ENCODE data around the gene PPP1R14D. TPM values are rescaled to one million over a fixed set of nuclear protein-coding genes. Genes with fewer than 3 reads are reported as not detected.

Gene PPP1R14D
- total RNA-seq, 4 donors from 2014 or later: 0.68 TPM; not detected in 3

- WGBS, 2 donors: 11 to 63% methylated on average over 8 to 18 of the region's 34 CpGs
Measured at GRCh38 chr15:40843261-40843884, 14.9 kb upstream of the PPP1R14D start.

GRCh38 chr15:40841741-40842140 lies 13.2 kb upstream of the PPP1R14D start:
- Histone ChIP-seq H3K4me3 (no peak overlapping the region), H3K36me3 (peaks cover 0 to 19% (median 0%) of the 10 kb centered on the region in 3 donors), H3K27ac (peak overlapping the region in 2 of 4 donors; percentile 91 to 97), H3K27me3 (peaks cover 0 to 34% (median 0%) of the 10 kb centered on the region in 4 donors), H3K4me1 (peaks cover 10 to 52% (median 22%) of the 10 kb centered on the region in 3 donors), H3K9me3 (no peaks in the 10 kb centered on the region)
- DNase-seq: no peak
- WGBS, 2 donors: 73 to 83% methylated on average over 2 of the region's 2 CpGs
- TF ChIP-seq POLR2A (IDR thresholded peaks at IDR 0.05) (no peak), CTCF (IDR thresholded peaks at IDR 0.05) (no peak)
- intact Hi-C loops (cut with DNase I): no loop called here

More at GRCh38 chr15:40843261-40843884, 14.9 kb upstream of the PPP1R14D start:
- Histone ChIP-seq H3K36me3 (peaks cover 0 to 18% (median 0%) of the 10 kb centered on the region in 3 donors), H3K27ac (peak overlapping the region; percentile 91 to 97 (median 94)), H3K9me3 (no peaks in the 10 kb centered on the region), H3K4me1 (peaks cover 16 to 68% (median 33%) of the 10 kb centered on the region in 3 donors), H3K4me3 (peak overlapping the region; percentile 59 to 80 (median 72)), H3K27me3 (peaks cover 0 to 34% (median 0%) of the 10 kb centered on the region in 4 donors)
- no peak for DNase-seq
- TF ChIP-seq CTCF (IDR thresholded peaks at IDR 0.05): no peak
- no peak for TF ChIP-seq POLR2A (IDR thresholded peaks at IDR 0.05)
- intact Hi-C loops (cut with DNase I): no loop called here

- intact Hi-C loops (cut with DNase I): no loop called here
- no peak for TF ChIP-seq CTCF (IDR thresholded peaks at IDR 0.05)
- no peak for TF ChIP-seq POLR2A (IDR thresholded peaks at IDR 0.05)
- Histone ChIP-seq H3K4me3 (no peak overlapping the region), H3K27ac (no peak overlapping the region), H3K36me3 (peaks cover 0 to 19% (median 0%) of the 10 kb centered on the region in 3 donors), H3K9me3 (no peaks in the 10 kb centered on the region), H3K27me3 (peaks cover 0 to 7% (median 0%) of the 10 kb centered on the region in 4 donors), H3K4me1 (peaks cover 3 to 41% (median 22%) of the 10 kb centered on the region in 3 donors)
- no peak for DNase-seq
- 84 to 85% methylated on average over 5 of the region's 5 CpGs for WGBS, 2 donors
Measured at GRCh38 chr15:40838756-40839155, 10.2 kb upstream of the PPP1R14D start.

- no peak overlapping the region for H3K4me3 ChIP-seq
- 100% methylated on average over 1 of the region's 1 CpG for WGBS, 2 donors
- no peak for DNase-seq
- H3K27ac ChIP-seq: peak overlapping the region in 2 of 4 donors; percentile 26 to 31
- H3K4me1 ChIP-seq: peaks cover 0 to 17% (median 6%) of the 10 kb centered on the region in 3 donors
- H3K27me3 ChIP-seq: no peaks in the 10 kb centered on the region
- intact Hi-C loops (cut with DNase I): no loop called here
- no peaks in the 10 kb centered on the region for H3K9me3 ChIP-seq
- TF ChIP-seq POLR2A (IDR thresholded peaks at IDR 0.05) (no peak), CTCF (IDR thresholded peaks at IDR 0.05) (no peak)
- peaks cover 0 to 19% (median 0%) of the 10 kb centered on the region in 3 donors for H3K36me3 ChIP-seq
Measured at GRCh38 chr15:40836020-40836419, 7.5 kb upstream of the PPP1R14D start.

- Histone ChIP-seq H3K36me3 (peaks cover 0 to 6% (median 0%) of the 10 kb centered on the region in 3 donors), H3K27me3 (no peaks in the 10 kb centered on the region), H3K9me3 (no peaks in the 10 kb centered on the region), H3K4me1 (peaks cover 0 to 17% (median 6%) of the 10 kb centered on the region in 3 donors), H3K27ac (no peak overlapping the region), H3K4me3 (no peak overlapping the region)
- no peak for TF ChIP-seq CTCF (IDR thresholded peaks at IDR 0.05)
- TF ChIP-seq POLR2A (IDR thresholded peaks at IDR 0.05): no peak
- intact Hi-C loops (cut with DNase I): no loop called here
- no peak for DNase-seq
Measured at GRCh38 chr15:40832903-40833302, 4.4 kb upstream of the PPP1R14D start.
